HG03565 (cell line): Measurements from ENCODE around the gene DIP2B.

Experiments used
- ATAC-seq: cut with Tn5 transposase; IDR thresholded peaks from one replicate; pipeline ENCODE4 v1.9.1; 2021; ENCODE audit warnings: mild to moderate bottlenecking, moderate library complexity; ENCODE audit not compliant: unreplicated experiment

The DIP2B gene

GRCh38 chr12:50611021-50611744, 106.4 kb downstream of the DIP2B start:
- no peak for ATAC-seq

DNA sequence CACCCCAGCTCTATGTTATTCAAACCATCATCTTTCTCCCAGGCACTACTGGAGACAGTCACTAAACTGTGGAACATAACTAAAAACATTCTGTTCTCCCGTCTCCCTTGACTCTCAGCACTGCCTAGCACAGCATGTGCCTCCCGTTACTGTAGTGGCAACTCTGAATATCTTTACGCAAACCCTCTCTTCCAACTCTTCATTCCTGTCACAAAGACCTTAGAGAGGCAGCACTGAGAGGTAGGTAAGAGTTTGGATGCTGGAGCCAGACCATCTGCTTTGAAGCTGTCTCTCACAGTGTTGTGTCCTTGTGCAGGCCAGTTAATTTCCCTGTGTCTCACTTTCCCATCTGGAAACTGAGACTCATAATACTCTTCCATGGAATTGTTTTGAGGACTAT, 108.1 kb downstream of the DIP2B start:
- no peak for ATAC-seq

- ATAC-seq: no peak
Observed at GRCh38 chr12:50613463-50613862, 108.7 kb downstream of the DIP2B start.

GRCh38 chr12:50614167-50614759, 109.5 kb downstream of the DIP2B start:
- ATAC-seq: no peak

GRCh38 chr12:50615145-50615906, 110.5 kb downstream of the DIP2B start:
- no peak for ATAC-seq

GRCh38 chr12:50615907-50616296, 111.1 kb downstream of the DIP2B start:
- no peak for ATAC-seq

DNA sequence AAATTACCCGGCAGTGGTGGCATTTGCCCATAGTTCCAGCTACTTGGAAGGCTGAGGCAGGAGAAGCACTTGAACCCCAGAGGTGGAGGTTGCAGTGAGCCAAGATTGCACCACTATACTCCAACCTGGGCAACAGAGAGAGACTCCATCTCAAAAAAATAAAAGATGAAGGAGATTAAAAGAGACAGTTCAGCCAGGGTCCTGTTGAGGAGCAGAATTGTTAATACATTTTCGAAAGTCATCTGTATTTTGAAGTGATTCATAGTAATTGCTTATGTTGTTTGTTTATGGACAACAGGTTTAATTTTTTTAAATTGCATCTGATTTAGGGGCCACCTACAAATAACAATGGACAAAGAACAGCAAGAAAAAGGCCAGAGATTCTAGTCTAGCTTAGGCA, 112.9 kb downstream of the DIP2B start:
- ATAC-seq: no peak

GRCh38 chr12:50618864-50619609, 114.3 kb downstream of the DIP2B start:
- ATAC-seq: no peak

DNA sequence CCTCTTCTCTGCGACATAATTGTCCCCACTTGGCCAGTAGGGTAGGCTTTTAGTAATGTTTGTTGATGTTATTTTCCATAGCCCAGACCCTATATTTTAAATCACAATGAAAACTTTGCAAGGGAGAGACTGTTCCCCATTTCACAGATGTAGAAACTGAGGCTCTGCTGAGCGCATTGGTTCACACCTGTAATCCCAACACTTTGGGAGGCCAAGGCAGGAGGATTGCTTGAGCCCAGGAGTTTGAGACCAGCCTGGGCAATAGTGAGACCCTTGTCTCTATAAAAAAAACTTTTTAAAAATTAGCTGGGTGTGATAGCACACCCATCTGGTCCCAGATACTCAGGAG, 114.8 kb downstream of the DIP2B start:
- ATAC-seq: no peak

DNA sequence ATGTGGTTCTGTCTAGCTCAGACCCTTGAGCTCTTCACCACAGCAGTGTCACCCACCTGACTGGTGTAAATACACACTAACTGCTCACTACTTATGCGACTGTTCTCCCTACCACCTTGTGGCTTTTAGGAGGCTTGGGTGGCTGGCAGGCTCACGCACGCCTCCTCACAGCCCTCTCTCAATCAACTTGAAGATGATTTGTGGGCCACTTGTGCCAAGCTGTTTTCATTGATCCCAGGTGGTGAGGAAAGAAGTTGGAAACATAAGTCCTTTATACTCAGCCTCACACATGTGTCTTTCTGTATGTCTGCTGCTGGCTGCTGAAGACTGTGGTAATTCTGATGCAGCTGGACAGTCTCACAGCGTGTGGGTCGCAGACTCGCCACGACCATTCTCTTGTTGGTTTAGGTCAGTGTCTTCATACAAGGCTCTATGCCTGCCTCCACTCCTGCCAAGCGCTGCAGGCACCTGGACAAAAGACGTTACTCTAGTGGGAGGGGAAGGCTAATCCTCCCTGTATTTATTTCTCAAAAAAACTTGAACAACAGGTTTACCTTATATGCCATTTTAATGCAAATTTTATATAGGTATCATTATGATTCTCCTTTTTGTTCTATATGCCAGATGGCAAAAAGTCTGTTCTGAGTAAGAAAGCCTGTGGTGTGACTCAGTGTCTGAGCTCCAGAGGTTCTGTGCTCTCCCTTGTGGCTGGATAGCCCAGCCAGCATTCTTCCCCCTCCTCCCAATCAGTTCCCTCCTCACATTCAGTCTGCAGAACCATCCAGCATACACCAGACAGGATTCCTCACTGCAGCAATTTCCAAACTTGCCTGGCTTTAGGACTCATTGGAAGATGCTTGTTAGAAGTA, 115.6 kb downstream of the DIP2B start:
- ATAC-seq: no peak

- no peak for ATAC-seq
Observed at GRCh38 chr12:50620978-50621360, 116.2 kb downstream of the DIP2B start.

GRCh38 chr12:50621399-50622300, 116.9 kb downstream of the DIP2B start:
- ATAC-seq: no peak

- no peak for ATAC-seq
Observed at GRCh38 chr12:50625029-50625925, 120.5 kb downstream of the DIP2B start.

DNA sequence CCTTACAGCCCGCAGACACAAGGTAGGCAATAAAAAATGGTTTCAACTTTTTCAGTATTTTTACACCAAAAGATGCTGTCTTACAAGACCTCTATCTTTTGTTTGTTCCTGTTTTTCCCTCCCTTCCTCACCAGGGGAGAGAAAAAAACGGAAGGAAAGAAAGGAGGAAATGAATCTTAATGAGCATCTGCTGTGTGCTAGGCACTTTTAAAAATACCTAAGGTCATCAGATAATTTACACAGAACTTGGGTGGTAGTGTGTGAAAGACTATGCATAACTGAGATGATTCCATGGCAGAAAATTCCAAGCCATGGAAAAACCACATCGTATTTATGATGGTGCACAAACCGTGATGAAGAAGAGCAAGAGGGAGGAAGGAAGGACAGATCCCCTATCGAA, 121.2 kb downstream of the DIP2B start:
- ATAC-seq: no peak

- no peak for ATAC-seq
Observed at GRCh38 chr12:50627491-50627890, 122.7 kb downstream of the DIP2B start.

DNA sequence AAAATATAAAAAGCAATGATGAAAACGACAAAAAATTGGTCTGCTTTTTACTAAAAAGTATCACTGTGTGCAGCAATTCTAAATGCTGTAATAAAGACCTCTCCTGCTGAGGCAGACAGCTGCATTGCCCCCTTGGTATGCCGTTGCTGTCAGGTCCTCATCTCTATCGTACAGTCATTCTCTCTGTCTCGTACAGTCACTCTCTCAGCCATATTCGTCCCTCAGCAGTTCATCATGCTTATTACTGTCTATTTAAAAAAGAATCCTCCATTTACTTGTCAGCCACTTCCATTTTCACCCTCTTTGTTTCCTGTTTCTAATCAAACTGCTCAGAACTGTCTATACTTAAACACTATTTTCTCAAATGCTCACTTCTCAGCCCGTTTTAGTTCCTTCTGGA, 123.6 kb downstream of the DIP2B start:
- no peak for ATAC-seq

- ATAC-seq: no peak
Observed at GRCh38 chr12:50633955-50634354, 129.2 kb downstream of the DIP2B start.

- ATAC-seq: no peak
Observed at GRCh38 chr12:50634379-50634778, 129.6 kb downstream of the DIP2B start.

GRCh38 chr12:50635364-50635763, 130.6 kb downstream of the DIP2B start:
- no peak for ATAC-seq
